Calu3 (cell line): Measurements from ENCODE around the gene GAS7. TPM values are rescaled to one million over a fixed set of nuclear protein-coding genes. Genes with fewer than 3 reads are reported as not detected.

Experiments used
- BruUV-seq: library from RNA; stranded (reverse); fragments of 400-500 nt; replicated peaks from 2 replicates; lab custom pipeline; 2021; lab: Mats Ljungman, UMichigan
- CTCF ChIA-PET: fragments of 300-600 bp; sonication (Branson Sonifier 250); formaldehyde crosslinking; loops from one replicate; lab custom pipeline; 2022; ENCODE audit warnings: antibody characterized with exemption; lab: Charles Lee
- DNase-seq: peaks from one replicate; pipeline ENCODE4 v3.0.0; 2022
- H3K27ac Mint-ChIP-seq: one replicate; pipeline ENCODE4 v1.8.0; 2022; ENCODE audit warnings: mixed read lengths; ENCODE audit not compliant: unreplicated experiment
- H3K27me3 Mint-ChIP-seq: one replicate; pipeline ENCODE4 v1.8.0; 2022; ENCODE audit warnings: mixed read lengths; ENCODE audit not compliant: unreplicated experiment
- H3K36me3 Mint-ChIP-seq: one replicate; pipeline ENCODE4 v1.8.0; 2022; ENCODE audit warnings: mild to moderate bottlenecking, moderate library complexity, mixed read lengths; ENCODE audit not compliant: insufficient read depth, unreplicated experiment
- H3K4me1 Mint-ChIP-seq: one replicate; pipeline ENCODE4 v1.8.0; 2022; ENCODE audit warnings: mild to moderate bottlenecking, low read depth, mixed read lengths; ENCODE audit not compliant: unreplicated experiment
- H3K4me3 Mint-ChIP-seq: one replicate; pipeline ENCODE4 v1.8.0; 2022; ENCODE audit warnings: mild to moderate bottlenecking, low read depth, moderate library complexity, mixed read lengths; ENCODE audit not compliant: unreplicated experiment
- H3K9me3 Mint-ChIP-seq: one replicate; pipeline ENCODE4 v1.8.0; 2022; ENCODE audit warnings: low read depth, mixed read lengths; ENCODE audit not compliant: unreplicated experiment
- intact Hi-C: fragments of 100-400 bp; cut with micrococcal nuclease; formaldehyde crosslinking; loops from one replicate; pipeline ENCODE4 v1.10.0; 2022; ENCODE audit not compliant: unreplicated experiment
- total RNA-seq: library from RNA; stranded (reverse); gene quantifications from 2 replicates; pipeline ENCODE4 v1.2.3, GENCODE V29; 2022
- TF ChIP-seq, protein P1 (sequence below): fragments of 200-600 bp; IDR thresholded peaks from one replicate; pipeline ENCODE4 v1.8.0; 2022; ENCODE audit warnings: antibody characterized with exemption; ENCODE audit not compliant: unreplicated experiment

Gene GAS7
- total RNA-seq, 1 experiment from 2014 or later: 0.42 TPM

DNA sequence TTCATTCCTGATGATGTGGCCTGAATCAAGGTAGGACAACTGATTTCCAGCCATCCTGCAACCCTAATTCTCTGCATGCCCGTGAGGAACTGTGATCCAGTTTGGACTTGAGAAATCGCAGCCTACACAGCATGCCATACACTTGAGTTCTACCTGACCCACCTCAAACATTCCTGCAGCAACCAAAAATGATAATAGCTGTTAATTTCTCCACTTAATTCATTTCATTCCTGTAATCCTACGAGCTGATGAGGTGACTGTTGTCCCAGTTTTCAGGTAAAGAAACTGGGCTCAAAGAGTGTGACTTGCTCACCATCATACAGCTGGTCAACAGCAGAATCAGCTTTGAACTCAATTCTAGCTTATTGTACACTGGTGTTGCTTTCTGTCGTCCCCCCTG is 2.2 kb upstream of the GAS7 start:
- no peaks in the 10 kb centered on the region for H3K36me3 Mint-ChIP-seq
- no peak overlapping the region for H3K27ac Mint-ChIP-seq
- no peaks in the 10 kb centered on the region for H3K27me3 Mint-ChIP-seq
- DNase-seq: no peak
- intact Hi-C loops: no loop called here
- no peak overlapping the region for H3K4me3 Mint-ChIP-seq
- H3K4me1 Mint-ChIP-seq: no peaks in the 10 kb centered on the region
- H3K9me3 Mint-ChIP-seq: peaks cover 2% of the 10 kb centered on the region
- CTCF ChIA-PET: no interaction called here
- TF ChIP-seq, protein P1, sequence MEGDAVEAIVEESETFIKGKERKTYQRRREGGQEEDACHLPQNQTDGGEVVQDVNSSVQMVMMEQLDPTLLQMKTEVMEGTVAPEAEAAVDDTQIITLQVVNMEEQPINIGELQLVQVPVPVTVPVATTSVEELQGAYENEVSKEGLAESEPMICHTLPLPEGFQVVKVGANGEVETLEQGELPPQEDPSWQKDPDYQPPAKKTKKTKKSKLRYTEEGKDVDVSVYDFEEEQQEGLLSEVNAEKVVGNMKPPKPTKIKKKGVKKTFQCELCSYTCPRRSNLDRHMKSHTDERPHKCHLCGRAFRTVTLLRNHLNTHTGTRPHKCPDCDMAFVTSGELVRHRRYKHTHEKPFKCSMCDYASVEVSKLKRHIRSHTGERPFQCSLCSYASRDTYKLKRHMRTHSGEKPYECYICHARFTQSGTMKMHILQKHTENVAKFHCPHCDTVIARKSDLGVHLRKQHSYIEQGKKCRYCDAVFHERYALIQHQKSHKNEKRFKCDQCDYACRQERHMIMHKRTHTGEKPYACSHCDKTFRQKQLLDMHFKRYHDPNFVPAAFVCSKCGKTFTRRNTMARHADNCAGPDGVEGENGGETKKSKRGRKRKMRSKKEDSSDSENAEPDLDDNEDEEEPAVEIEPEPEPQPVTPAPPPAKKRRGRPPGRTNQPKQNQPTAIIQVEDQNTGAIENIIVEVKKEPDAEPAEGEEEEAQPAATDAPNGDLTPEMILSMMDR: no peak
- no TSS peak for BruUV-seq

GRCh38 chr17:10200016-10200415 is 1.6 kb upstream of the GAS7 start:
- no peak overlapping the region for H3K4me3 Mint-ChIP-seq
- H3K9me3 Mint-ChIP-seq: no peaks in the 10 kb centered on the region
- H3K36me3 Mint-ChIP-seq: no peaks in the 10 kb centered on the region
- TF ChIP-seq, protein P1: no peak
- no TSS peak for BruUV-seq
- intact Hi-C loops: no loop called here
- no peaks in the 10 kb centered on the region for H3K27me3 Mint-ChIP-seq
- DNase-seq: no peak
- no peaks in the 10 kb centered on the region for H3K4me1 Mint-ChIP-seq
- CTCF ChIA-PET: no interaction called here
- H3K27ac Mint-ChIP-seq: no peak overlapping the region

DNA sequence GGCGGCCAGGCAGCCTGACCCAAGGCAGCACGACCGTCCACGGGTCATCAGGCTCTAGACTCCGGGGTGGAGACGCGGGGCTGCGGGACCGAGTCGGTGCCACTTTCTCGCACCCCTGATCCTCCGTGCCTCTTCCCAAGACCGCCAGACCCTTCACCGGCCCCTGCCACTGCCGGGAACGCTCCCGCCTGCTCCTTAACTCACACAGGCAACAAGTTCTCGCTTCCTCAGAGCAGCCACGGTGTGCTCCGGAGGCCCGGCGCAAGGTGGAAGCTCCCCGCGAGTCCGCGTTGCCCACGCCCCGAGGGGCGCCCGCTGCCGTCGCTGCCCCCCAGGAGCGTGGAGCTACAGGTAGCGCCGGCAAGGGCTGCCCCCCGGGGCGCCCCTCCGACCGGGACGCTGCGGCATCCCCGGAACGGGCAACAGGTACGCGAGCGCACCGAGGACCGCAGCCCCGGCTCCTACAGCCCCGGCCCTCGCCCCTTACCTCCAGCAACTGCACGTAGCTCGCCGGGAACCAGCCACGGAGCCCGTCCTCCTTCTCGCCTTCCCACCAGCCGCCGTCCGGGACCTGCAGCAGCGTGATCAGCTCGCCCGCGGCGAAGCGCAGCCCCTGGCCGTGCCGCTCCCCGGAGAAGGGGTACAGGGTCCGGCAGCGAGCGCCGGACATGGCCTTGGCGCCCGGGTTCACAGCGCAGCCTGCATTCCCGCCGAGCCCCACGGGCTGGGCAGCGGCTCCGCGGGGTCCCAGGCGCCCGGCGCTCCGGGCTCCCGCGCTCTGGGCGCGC is 491 bp downstream of the GAS7 start:
- Mint-ChIP-seq H3K4me1 (no peaks in the 10 kb centered on the region), H3K4me3 (no peak overlapping the region), H3K27me3 (no peaks in the 10 kb centered on the region), H3K27ac (no peak overlapping the region), H3K9me3 (no peaks in the 10 kb centered on the region), H3K36me3 (no peaks in the 10 kb centered on the region)
- CTCF ChIA-PET: interaction anchor here (0.6 kb wide), 1 partner anchor 50 kb away, joined by 8 read pairs; no protein-coding TSS in a partner anchor
- intact Hi-C loops: no loop called here
- BruUV-seq: no TSS peak
- no peak for DNase-seq
- TF ChIP-seq, protein P1: no peak

DNA sequence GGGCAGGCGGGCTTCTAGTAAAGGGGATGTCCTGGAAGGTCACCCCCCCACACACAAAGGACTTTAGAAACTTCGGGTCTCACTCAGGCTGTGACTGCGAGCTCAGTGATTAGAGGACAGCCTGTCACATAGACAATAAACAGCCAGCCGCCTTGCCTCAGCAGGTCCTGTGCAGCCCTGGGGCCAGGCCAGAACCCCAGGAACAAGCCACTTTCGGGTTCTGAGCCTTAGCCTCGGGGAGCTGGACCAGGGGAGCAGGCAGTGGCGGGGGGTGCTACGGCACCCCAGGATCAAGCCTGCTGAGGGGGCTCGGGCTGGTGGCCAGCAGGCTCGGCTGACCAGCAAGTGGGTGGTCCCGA is 1.1 kb downstream of the GAS7 start:
- Mint-ChIP-seq H3K9me3 (no peaks in the 10 kb centered on the region), H3K27me3 (no peaks in the 10 kb centered on the region), H3K36me3 (no peaks in the 10 kb centered on the region), H3K4me1 (no peaks in the 10 kb centered on the region), H3K27ac (no peak overlapping the region), H3K4me3 (no peak overlapping the region)
- CTCF ChIA-PET: no interaction called here
- intact Hi-C loops: no loop called here
- TF ChIP-seq, protein P1: no peak
- no peak for DNase-seq
- BruUV-seq: no TSS peak
